ENCODE measurements around the gene TCP11L2. TPM values are rescaled to one million over a fixed set of nuclear protein-coding genes. Genes with fewer than 3 reads are reported as not detected.
"Not testable (repeated sequence)": the region's sequence is repeated elsewhere in the genome, so short reads cannot be mapped to it uniquely, and the experiment has no call there.

Gene TCP11L2
- total RNA-seq, 2 donors from 2014 or later = 19.2 to 19.6 TPM

- Mint-ChIP-seq H3K9me3 (no peaks in the 10 kb centered on the region), H3K27ac (no peak overlapping the region), H3K36me3 (peaks cover 0 to 8% of the 10 kb centered on the region in 2 donors)
- ATAC-seq = no peak
- no peak for DNase-seq (ENCODE audit: low spot score in 2 of 2)
Observed at GRCh38 chr12:106280106-106280505, 22.4 kb upstream of the TCP11L2 start.

GRCh38 chr12:106281056-106281782 lies 21.3 kb upstream of the TCP11L2 start:
- Mint-ChIP-seq H3K36me3 (peaks cover 0 to 8% of the 10 kb centered on the region in 2 donors), H3K9me3 (no peaks in the 10 kb centered on the region), H3K27ac (no peak overlapping the region)
- ATAC-seq (no peak), DNase-seq (ENCODE audit: low spot score in 2 of 2) (no peak)

- DNase-seq (ENCODE audit: low spot score in 2 of 2) = no peak
- H3K27ac Mint-ChIP-seq = no peak overlapping the region
- H3K9me3 Mint-ChIP-seq = no peaks in the 10 kb centered on the region
- H3K36me3 Mint-ChIP-seq = peaks cover 0 to 8% of the 10 kb centered on the region in 2 donors
- ATAC-seq = no peak
Observed at GRCh38 chr12:106281804-106282203, 20.7 kb upstream of the TCP11L2 start.

GRCh38 chr12:106282457-106283097 lies 20.0 kb upstream of the TCP11L2 start:
- Mint-ChIP-seq H3K36me3 (peaks cover 0 to 8% of the 10 kb centered on the region in 2 donors), H3K9me3 (no peaks in the 10 kb centered on the region), H3K27ac (no peak overlapping the region)
- peak; percentile 78 to 81 for ATAC-seq
- peak in 1 of 2 donors; percentile 44 for DNase-seq (ENCODE audit: low spot score in 2 of 2)

DNA sequence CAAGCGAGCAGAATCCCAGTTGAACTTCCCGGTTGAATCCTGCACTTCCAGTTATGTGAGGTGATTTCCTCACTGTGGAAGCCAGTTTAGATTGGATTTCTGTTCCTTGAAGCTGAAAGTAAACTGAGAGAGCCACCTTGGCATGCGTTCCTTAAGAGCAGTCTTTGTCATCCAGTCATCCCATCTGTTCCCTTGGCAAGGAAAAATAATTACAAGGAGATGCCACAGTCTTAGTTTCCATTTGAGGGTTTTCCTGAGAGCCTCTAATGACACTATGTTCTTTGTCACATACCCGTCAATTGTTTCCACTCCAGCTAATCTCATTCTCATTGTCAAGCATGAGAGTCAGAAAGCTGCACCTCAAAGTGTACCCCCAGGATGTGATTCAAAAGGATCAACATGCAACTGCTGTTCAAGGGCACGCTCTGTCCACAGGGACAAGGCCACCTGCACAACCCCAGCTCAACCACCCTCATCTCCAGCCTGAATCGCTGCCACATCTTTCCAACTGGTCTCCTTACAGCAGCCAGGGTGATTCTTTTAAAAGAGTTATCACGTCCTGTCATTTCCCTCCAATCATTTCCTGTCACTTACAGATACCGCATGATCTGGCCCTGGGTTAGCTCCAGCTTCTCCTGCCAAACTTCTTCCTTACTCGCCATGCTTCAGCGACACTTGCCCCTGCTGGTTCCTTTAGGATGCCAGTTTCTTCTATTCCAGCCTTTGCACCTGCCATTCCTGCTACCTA lies 18.0 kb upstream of the TCP11L2 start:
- peaks cover 0 to 5% of the 10 kb centered on the region in 2 donors for H3K9me3 Mint-ChIP-seq
- no peak for DNase-seq (ENCODE audit: low spot score in 2 of 2)
- ATAC-seq = peak; percentile 40 to 78
- H3K27ac Mint-ChIP-seq = no peak overlapping the region
- peaks cover 0 to 8% of the 10 kb centered on the region in 2 donors for H3K36me3 Mint-ChIP-seq

DNA sequence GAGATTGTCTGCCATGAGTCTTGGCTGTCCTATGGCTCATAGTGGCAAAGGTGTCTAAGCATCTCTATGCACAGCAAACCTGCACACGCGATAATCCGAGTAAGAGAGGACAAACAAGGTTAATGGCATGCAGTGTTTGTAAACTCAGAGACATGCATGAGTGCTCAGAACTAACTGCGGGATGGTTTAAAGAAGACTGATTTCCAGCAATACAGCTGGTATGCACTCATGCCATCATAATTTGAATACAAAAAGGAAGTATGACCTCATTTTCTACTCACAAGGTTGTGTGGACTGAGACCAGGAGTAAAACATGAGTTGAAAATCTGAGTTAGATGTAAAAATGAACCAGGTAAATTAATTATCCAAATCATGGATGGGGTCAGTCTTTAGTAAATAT lies 16.6 kb upstream of the TCP11L2 start:
- peaks cover 0 to 8% of the 10 kb centered on the region in 2 donors for H3K36me3 Mint-ChIP-seq
- DNase-seq (ENCODE audit: low spot score in 2 of 2) = no peak
- H3K27ac Mint-ChIP-seq = no peak overlapping the region
- peaks cover 0 to 5% of the 10 kb centered on the region in 2 donors for H3K9me3 Mint-ChIP-seq
- no peak for ATAC-seq

- not testable (repeated sequence) for ATAC-seq; H3K27ac Mint-ChIP-seq; H3K9me3 Mint-ChIP-seq; DNase-seq (ENCODE audit: low spot score in 2 of 2); H3K36me3 Mint-ChIP-seq
Observed at GRCh38 chr12:106286576-106287162, 15.9 kb upstream of the TCP11L2 start.

DNA sequence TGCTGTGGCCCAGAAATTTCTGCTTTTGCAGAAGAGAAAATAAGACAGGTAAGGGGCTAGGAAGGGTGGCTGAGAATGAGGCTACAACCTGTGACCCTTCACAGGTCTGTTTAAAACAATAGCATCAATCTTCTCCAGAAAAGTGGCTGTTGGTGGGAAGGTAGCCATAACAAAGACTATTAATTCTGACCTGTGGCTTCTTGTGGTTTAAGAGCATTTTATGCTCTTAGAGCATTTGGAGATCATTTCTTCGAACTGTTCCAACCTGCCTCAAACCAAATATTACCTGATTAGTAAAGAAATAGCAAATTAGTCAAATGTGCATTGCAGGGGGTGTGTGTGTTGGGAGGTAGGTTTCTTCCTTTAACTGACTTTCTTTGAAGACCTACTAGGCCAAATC lies 15.2 kb upstream of the TCP11L2 start:
- H3K27ac Mint-ChIP-seq = no peak overlapping the region
- H3K9me3 Mint-ChIP-seq = peaks cover 0 to 5% of the 10 kb centered on the region in 2 donors
- H3K36me3 Mint-ChIP-seq = peaks cover 0 to 1% of the 10 kb centered on the region in 2 donors
- DNase-seq (ENCODE audit: low spot score in 2 of 2) (no peak), ATAC-seq (no peak)

DNA sequence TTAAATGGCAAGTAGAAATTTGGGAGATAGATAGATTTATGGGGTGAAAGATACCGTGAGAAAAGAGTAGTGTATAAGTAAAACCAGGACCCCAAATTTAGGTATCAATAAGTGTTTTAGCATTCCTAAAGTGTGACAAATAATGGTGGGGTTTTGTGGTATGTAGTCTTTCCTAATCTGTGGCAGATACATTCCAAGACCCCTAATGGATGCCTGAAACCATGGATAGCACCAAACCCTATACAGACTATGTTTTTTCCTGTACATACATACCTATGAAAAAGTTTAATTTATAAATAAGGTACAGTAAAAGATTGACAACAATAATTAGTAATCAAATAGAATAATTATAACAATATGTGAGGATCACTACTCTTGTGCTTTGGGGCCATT lies 14.4 kb upstream of the TCP11L2 start:
- ATAC-seq (no peak), DNase-seq (ENCODE audit: low spot score in 2 of 2) (no peak)
- Mint-ChIP-seq H3K36me3 (no peaks in the 10 kb centered on the region), H3K27ac (no peak overlapping the region), H3K9me3 (peaks cover 0 to 5% of the 10 kb centered on the region in 2 donors)

DNA sequence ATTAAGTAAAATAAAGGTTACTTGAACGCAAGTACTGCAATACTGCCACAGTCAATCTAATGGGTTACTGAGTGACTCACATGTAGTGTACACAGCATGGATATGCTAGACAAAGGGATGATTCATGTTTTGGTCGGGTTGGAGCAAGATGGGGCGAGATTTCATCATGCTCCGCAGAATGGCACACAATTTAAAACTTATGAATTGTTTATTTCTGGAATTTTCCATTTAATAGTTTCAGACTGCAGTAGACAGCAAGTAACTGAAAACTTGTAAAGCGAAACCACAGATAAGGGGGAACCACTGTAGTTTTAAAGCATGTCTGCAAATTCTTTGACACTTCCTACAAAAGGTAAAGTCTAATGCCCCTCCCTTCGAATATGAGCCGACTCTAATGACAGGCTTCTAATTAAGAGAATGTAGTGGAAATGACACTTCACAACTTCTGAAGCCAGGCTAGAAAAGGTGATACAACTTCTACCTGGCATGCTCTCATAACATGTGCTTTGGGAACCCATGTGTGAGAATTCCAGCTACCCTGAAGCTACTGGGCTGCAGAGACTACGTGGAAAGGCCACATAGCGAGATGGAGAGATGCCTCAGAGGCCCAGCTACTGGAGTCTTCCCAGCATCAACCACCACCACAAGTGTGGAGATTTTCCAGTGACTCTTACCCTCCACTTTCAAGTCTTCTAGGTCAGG lies 13.9 kb upstream of the TCP11L2 start:
- no peak for DNase-seq (ENCODE audit: low spot score in 2 of 2)
- peaks cover 0 to 5% of the 10 kb centered on the region in 2 donors for H3K9me3 Mint-ChIP-seq
- peak overlapping the region; percentile 57 to 73 for H3K27ac Mint-ChIP-seq

DNA sequence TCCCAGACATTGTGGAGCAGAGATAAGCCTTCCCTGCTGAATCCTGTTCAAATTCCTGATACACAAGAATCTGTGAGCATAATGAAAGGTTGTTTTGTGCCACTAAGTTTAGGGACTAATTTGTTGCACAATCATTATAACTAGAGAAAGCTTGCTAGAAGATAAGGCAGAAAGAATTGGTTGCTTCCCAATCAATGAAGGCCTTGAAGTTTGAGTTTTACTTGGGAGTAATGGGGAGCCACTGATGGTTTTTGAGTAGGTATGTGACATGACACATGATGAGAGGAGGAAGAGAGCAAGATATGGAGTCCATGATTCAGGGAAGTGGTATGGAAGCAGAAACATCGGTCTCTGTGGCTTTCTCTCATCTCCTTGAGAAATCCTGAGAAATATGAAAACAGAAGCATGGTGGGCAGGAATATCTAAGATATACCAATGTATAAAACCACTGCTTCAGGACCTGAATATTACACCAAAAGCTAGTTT lies 13.3 kb upstream of the TCP11L2 start:
- peaks cover 0 to 5% of the 10 kb centered on the region in 2 donors for H3K9me3 Mint-ChIP-seq
- no peaks in the 10 kb centered on the region for H3K36me3 Mint-ChIP-seq
- peak overlapping the region; percentile 57 to 73 for H3K27ac Mint-ChIP-seq
- DNase-seq (ENCODE audit: low spot score in 2 of 2) (no peak), ATAC-seq (no peak)

More for the DNA sequence above, 13.9 kb upstream of the TCP11L2 start:
- peak; percentile 85 to 92 for ATAC-seq
- no peaks in the 10 kb centered on the region for H3K36me3 Mint-ChIP-seq

DNA sequence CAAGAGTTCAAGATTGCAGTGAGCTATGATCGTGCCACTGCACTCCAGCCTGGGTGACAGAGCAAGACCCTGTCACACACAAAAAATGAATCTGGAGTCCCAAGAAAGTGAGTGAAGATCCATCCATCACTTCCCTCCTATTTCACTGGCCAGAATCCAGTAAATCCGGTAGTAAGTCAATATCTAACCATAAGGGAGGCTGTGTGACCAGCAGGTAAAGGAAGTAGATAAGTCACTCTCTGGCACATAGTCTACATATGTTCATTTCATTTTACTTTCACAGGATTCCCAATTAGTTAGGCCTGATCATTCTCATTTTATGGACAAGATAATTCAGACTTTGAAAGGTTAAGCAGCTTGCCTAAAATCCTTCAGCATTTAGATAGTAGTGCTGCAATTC lies 11.9 kb upstream of the TCP11L2 start:
- Mint-ChIP-seq H3K9me3 (peaks cover 0 to 5% of the 10 kb centered on the region in 2 donors), H3K36me3 (no peaks in the 10 kb centered on the region), H3K27ac (no peak overlapping the region)
- DNase-seq (ENCODE audit: low spot score in 2 of 2) (no peak), ATAC-seq (no peak)

- H3K36me3 Mint-ChIP-seq = no peaks in the 10 kb centered on the region
- peaks cover 0 to 5% of the 10 kb centered on the region in 2 donors for H3K9me3 Mint-ChIP-seq
- ATAC-seq (no peak), DNase-seq (ENCODE audit: low spot score in 2 of 2) (no peak)
- H3K27ac Mint-ChIP-seq = no peak overlapping the region
Observed at GRCh38 chr12:106291342-106291741, 11.2 kb upstream of the TCP11L2 start.

- peaks cover 0 to 5% of the 10 kb centered on the region in 2 donors for H3K9me3 Mint-ChIP-seq
- ATAC-seq (no peak), DNase-seq (ENCODE audit: low spot score in 2 of 2) (no peak)
- no peaks in the 10 kb centered on the region for H3K36me3 Mint-ChIP-seq
- H3K27ac Mint-ChIP-seq = no peak overlapping the region
Observed at GRCh38 chr12:106292339-106292738, 10.2 kb upstream of the TCP11L2 start.

DNA sequence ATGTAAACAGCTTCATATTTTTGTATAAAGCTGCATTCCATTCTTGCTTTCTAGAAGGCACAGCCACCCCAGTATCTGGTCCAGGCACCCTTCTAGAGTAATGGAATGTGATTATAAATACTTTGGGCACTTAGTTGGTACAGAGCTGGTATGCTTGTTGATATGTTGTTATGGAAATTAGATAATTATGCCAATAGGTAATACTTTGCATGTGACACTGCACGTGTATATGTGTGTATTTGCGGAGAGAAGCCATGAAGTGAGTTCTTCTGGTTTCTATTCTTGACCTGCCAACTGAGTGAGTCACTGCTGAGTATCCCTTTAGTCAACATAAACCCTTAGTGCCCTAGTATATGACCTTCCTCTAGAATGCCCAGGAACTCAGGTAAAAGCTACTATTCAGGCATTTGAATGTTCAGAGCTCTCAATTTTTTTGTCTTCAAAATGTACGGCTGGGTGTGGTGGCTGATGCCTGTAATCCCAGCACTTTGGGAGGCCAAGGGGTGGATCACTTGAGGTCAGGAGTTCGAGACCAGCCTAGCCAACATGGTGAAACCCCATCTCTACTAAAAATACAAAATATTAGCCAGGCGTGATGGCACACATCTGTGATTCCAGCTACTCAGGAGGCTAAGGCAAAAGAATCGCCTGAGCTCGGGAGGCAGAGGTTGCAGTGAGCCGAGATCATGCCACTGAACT lies 6.2 kb upstream of the TCP11L2 start:
- Mint-ChIP-seq H3K27ac (no peak overlapping the region), H3K36me3 (no peaks in the 10 kb centered on the region), H3K9me3 (no peaks in the 10 kb centered on the region)
- DNase-seq (ENCODE audit: low spot score in 2 of 2) (no peak), ATAC-seq (no peak)

DNA sequence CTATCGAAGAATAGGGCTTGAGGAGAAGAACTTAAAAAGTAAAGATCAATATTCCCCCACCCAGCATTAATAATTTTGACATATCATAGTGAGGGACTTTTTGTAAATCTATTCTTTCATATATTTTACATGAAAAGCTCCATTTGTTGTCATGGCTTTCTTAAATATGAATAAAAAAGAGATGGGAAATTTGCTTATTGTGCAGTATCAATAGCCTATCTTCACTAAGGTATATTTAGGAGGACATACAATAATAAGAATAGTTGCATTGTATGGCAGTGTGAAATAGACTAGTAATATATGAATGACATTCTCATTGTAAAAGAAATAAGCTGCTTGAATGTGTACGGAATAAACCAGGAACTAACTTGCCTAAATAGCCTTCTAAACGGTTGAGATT lies 5.5 kb upstream of the TCP11L2 start:
- Mint-ChIP-seq H3K27ac (no peak overlapping the region), H3K9me3 (no peaks in the 10 kb centered on the region), H3K36me3 (no peaks in the 10 kb centered on the region)
- DNase-seq (ENCODE audit: low spot score in 2 of 2) = no peak
- no peak for ATAC-seq
